Activated T-cell treated with anti-CD3 and anti-CD28 coated beads, Interleukin-2, amount 50 U/mL, for 72 hours (primary cell): ENCODE data around the gene SMAD1. TPM values are rescaled to one million over a fixed set of nuclear protein-coding genes. Genes with fewer than 3 reads are reported as not detected.
A peak's percentile ranks its signal among the peaks of the same experiment; 100 is the strongest.

Experiments
- ATAC-seq, 2 donors: fragments of 150-1000 bp; cut with Tn5 transposase; replicated peaks in 1 of 2; 2 replicates each; pipeline ENCODE4 v1.10.0; 2021; ENCODE audit warnings: moderate library complexity in 2 of 2, mild to moderate bottlenecking in 1 of 2
- DNase-seq, 2 donors: peaks; one replicate each; pipeline ENCODE4 v3.0.0; 2021 to 2022; ENCODE audit warnings: mixed read lengths in 1 of 2
- H3K27ac Mint-ChIP-seq: one replicate; pipeline ENCODE4 v1.8.0; 2022; ENCODE audit warnings: mild to moderate bottlenecking, moderate library complexity, mixed read lengths
- H3K27me3 Mint-ChIP-seq: one replicate; pipeline ENCODE4 v1.8.0; 2022; ENCODE audit warnings: low read depth, mixed read lengths
- H3K36me3 Mint-ChIP-seq, 2 donors: one replicate each; pipeline ENCODE4 v1.8.0; 2022; ENCODE audit warnings: mixed read lengths in 2 of 2, mild to moderate bottlenecking in 1 of 2; ENCODE audit not compliant: insufficient read depth in 2 of 2
- H3K4me1 Mint-ChIP-seq: one replicate; pipeline ENCODE4 v1.8.0; 2022; ENCODE audit warnings: low read depth, mixed read lengths
- H3K4me3 Mint-ChIP-seq, 2 donors: one replicate each; pipeline ENCODE4 v1.8.0; 2022; ENCODE audit warnings: mild to moderate bottlenecking in 2 of 2, mixed read lengths in 2 of 2, moderate library complexity in 2 of 2
- H3K9me3 Mint-ChIP-seq, 2 donors: one replicate each; pipeline ENCODE4 v1.8.0; 2022; ENCODE audit warnings: mixed read lengths in 2 of 2
- total RNA-seq, 2 donors: library from RNA; stranded (reverse); gene quantifications; one replicate each; pipeline ENCODE4 v1.2.3, GENCODE V29; 2022

Gene SMAD1
- total RNA-seq, 2 donors from 2014 or later = 3.1 to 9.1 TPM

DNA sequence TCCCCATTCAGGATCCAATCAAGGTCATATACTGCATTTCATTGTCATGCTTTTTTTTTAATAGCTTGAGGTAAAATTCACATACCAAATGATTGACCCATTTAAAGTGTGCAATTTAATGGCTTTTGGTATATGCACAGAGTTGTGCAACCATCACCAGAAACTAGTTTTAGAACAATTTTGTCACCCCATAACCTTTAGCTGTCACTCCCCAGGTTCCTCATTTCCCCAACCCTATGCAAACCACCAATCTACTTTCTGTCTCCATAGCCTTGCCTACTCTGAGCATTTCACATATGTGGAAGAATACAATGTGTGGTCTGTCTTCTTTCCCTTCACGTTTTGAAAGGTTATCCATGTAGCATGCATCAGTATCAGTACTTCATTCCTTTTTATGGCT is 1.4 kb upstream of the SMAD1 start:
- H3K36me3 Mint-ChIP-seq = peaks cover 5 to 6% of the 10 kb centered on the region in 2 donors
- no peak for ATAC-seq
- H3K27ac Mint-ChIP-seq = peak overlapping the region; percentile 58
- H3K9me3 Mint-ChIP-seq = no peaks in the 10 kb centered on the region
- H3K4me1 Mint-ChIP-seq = peaks cover 6% of the 10 kb centered on the region
- peaks cover 34% of the 10 kb centered on the region for H3K27me3 Mint-ChIP-seq
- H3K4me3 Mint-ChIP-seq = peak overlapping the region; percentile 81 to 96
- no peak for DNase-seq

- Mint-ChIP-seq H3K9me3 (no peaks in the 10 kb centered on the region), H3K27me3 (peaks cover 44% of the 10 kb centered on the region), H3K4me3 (peak overlapping the region; percentile 58 to 81), H3K36me3 (peaks cover 5 to 6% of the 10 kb centered on the region in 2 donors), H3K4me1 (peaks cover 6% of the 10 kb centered on the region), H3K27ac (no peak overlapping the region)
- peak; percentile 41 to 44 for ATAC-seq
- no peak for DNase-seq
These were observed 222 bp downstream of the SMAD1 start for GRCh38 chr4:145481942-145482208.

DNA sequence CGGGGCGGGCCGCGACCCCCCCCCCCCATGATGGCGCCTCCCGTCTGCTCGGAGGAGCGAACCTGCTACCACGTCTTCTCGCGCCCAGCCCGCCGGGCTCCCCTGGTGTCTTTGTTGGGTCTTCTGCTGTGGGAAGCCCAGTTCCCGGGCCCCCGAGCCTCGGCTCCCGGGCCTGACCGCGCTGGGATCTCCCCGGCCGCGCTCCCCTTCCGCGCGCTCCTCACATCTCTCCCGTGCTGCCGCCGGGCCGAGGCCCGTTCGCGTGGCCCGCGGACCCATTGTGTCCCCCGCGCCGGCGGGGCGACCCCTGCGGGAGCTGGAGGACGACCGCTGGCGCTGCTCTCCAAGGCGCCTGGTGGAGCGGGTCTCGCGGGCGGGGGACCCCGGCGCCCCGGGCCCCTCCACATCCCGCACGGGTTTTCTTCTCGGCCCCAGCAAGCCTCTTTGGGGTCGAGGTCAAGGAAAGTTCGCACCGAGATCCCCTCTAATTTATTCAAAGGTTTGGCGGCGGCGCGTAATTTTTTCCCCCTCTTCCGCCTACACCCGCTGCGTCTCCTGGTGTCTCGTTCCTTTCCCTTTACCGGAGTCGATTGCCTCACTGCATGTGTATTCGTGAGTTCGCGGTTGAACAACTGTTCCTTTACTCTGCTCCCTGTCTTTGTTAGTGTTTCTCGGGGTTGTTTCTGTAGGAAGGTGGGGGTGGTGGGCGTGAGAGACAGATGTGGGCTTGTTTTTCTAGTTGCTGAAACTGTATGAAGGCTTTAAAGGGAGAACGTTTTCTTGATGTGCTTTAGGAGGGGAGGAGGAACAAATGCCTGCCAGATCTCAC is 770 bp downstream of the SMAD1 start:
- peaks cover 6% of the 10 kb centered on the region for H3K4me1 Mint-ChIP-seq

GRCh38 chr4:145483514-145483913 is 1.9 kb downstream of the SMAD1 start:
- Mint-ChIP-seq H3K4me1 (peaks cover 6% of the 10 kb centered on the region), H3K36me3 (peaks cover 5 to 6% of the 10 kb centered on the region in 2 donors), H3K27me3 (peaks cover 40% of the 10 kb centered on the region), H3K4me3 (no peak overlapping the region), H3K9me3 (no peaks in the 10 kb centered on the region), H3K27ac (no peak overlapping the region)
- no peak for DNase-seq
- no peak for ATAC-seq

More for the DNA sequence above, 770 bp downstream of the SMAD1 start:
- H3K27me3 Mint-ChIP-seq = peaks cover 41% of the 10 kb centered on the region
- DNase-seq (peak; percentile 66 to 68), ATAC-seq (peak; percentile 64 to 65)
- H3K4me3 Mint-ChIP-seq = no peak overlapping the region
- peak overlapping the region; percentile 20 for H3K27ac Mint-ChIP-seq
- H3K9me3 Mint-ChIP-seq = no peaks in the 10 kb centered on the region
- H3K36me3 Mint-ChIP-seq = peaks cover 5 to 6% of the 10 kb centered on the region in 2 donors

DNA sequence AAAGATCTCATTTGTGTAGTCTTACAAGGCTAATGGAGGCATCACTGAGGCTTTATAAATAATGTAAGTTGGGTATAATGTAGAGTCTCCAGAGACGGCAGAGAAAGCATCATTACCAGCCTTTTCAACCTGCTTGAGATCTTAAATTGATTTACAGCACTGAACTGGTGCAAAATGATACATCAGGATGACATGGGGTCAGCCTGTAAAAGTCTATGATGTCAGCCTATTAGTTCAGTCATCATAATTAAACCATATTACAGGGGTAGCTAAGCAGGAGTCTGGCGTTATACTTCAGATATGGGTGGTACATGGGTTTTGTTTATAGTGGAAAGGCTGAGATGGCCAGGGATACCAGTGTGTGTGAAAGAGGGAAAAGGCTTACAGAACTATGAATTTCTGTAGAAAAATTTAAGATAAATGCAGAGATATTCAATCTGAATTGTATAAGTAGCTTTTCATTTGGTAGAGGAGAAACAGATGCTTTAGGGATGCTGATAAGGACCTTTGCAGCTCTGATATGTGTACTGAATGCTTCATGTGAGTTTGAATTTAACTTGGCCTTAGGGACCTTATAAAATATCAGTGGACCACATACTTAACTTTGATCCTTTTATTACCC is 2.7 kb downstream of the SMAD1 start:
- Mint-ChIP-seq H3K27ac (no peak overlapping the region), H3K4me3 (no peak overlapping the region), H3K27me3 (peaks cover 33% of the 10 kb centered on the region), H3K4me1 (peaks cover 6% of the 10 kb centered on the region), H3K9me3 (no peaks in the 10 kb centered on the region), H3K36me3 (peaks cover under 1 to 5% of the 10 kb centered on the region in 2 donors)
- ATAC-seq = no peak
- DNase-seq = no peak

GRCh38 chr4:145485120-145485519 is 3.5 kb downstream of the SMAD1 start:
- peaks cover 29% of the 10 kb centered on the region for H3K27me3 Mint-ChIP-seq
- no peak overlapping the region for H3K27ac Mint-ChIP-seq
- peaks cover 6% of the 10 kb centered on the region for H3K4me1 Mint-ChIP-seq
- H3K9me3 Mint-ChIP-seq = no peaks in the 10 kb centered on the region
- H3K36me3 Mint-ChIP-seq = peaks cover 0 to 4% of the 10 kb centered on the region in 2 donors
- ATAC-seq (no peak), DNase-seq (no peak)
- H3K4me3 Mint-ChIP-seq = no peak overlapping the region

- ATAC-seq = no peak
These were observed 5.0 kb downstream of the SMAD1 start for GRCh38 chr4:145486603-145487002.

GRCh38 chr4:145487631-145488030 is 6.0 kb downstream of the SMAD1 start:
- Mint-ChIP-seq H3K36me3 (no peaks in the 10 kb centered on the region), H3K4me3 (peak overlapping the region in 1 of 2 donors; percentile 32), H3K27me3 (peaks cover 16% of the 10 kb centered on the region), H3K9me3 (no peaks in the 10 kb centered on the region), H3K27ac (peak overlapping the region; percentile 55), H3K4me1 (no peaks in the 10 kb centered on the region)
- DNase-seq = peak; percentile 20 to 49
- ATAC-seq = peak; percentile 95 to 96

More at GRCh38 chr4:145486603-145487002, 5.0 kb downstream of the SMAD1 start:
- no peak for DNase-seq
- no peak overlapping the region for H3K27ac Mint-ChIP-seq
- H3K27me3 Mint-ChIP-seq = peaks cover 16% of the 10 kb centered on the region
- no peaks in the 10 kb centered on the region for H3K4me1 Mint-ChIP-seq
- no peak overlapping the region for H3K4me3 Mint-ChIP-seq
- no peaks in the 10 kb centered on the region for H3K36me3 Mint-ChIP-seq
- H3K9me3 Mint-ChIP-seq = no peaks in the 10 kb centered on the region

GRCh38 chr4:145488310-145488709 is 6.7 kb downstream of the SMAD1 start:
- no peaks in the 10 kb centered on the region for H3K36me3 Mint-ChIP-seq
- no peaks in the 10 kb centered on the region for H3K9me3 Mint-ChIP-seq
- H3K4me3 Mint-ChIP-seq = no peak overlapping the region
- no peak for DNase-seq
- H3K4me1 Mint-ChIP-seq = no peaks in the 10 kb centered on the region
- no peak for ATAC-seq
- H3K27me3 Mint-ChIP-seq = peaks cover 19% of the 10 kb centered on the region
- H3K27ac Mint-ChIP-seq = no peak overlapping the region

DNA sequence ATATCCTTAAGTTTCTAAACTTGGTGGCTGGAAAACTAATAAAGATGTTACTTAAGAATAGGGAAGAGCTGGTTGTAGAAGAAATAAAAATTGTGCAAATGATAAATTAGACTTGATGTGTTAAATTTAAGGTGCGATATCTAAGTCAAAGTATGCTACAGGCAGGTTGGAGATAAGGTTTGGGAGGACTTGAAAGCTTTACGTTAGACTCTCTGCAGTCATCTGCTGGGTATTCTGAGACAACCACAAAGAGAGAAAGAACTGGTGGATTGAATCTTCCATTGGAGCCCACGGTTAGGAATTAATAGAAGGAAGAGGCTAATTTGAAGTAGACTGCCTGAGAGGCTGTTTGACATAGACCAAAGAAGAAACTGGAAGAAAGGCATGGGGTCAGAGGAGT is 7.9 kb downstream of the SMAD1 start:
- Mint-ChIP-seq H3K9me3 (no peaks in the 10 kb centered on the region), H3K4me1 (no peaks in the 10 kb centered on the region), H3K36me3 (no peaks in the 10 kb centered on the region), H3K27me3 (peaks cover 20% of the 10 kb centered on the region), H3K27ac (no peak overlapping the region), H3K4me3 (no peak overlapping the region)
- DNase-seq (no peak), ATAC-seq (no peak)

GRCh38 chr4:145490361-145490760 is 8.7 kb downstream of the SMAD1 start:
- Mint-ChIP-seq H3K36me3 (no peaks in the 10 kb centered on the region), H3K4me3 (no peak overlapping the region), H3K27ac (no peak overlapping the region), H3K27me3 (peaks cover 28% of the 10 kb centered on the region), H3K9me3 (no peaks in the 10 kb centered on the region), H3K4me1 (no peaks in the 10 kb centered on the region)
- no peak for ATAC-seq
- DNase-seq = no peak

DNA sequence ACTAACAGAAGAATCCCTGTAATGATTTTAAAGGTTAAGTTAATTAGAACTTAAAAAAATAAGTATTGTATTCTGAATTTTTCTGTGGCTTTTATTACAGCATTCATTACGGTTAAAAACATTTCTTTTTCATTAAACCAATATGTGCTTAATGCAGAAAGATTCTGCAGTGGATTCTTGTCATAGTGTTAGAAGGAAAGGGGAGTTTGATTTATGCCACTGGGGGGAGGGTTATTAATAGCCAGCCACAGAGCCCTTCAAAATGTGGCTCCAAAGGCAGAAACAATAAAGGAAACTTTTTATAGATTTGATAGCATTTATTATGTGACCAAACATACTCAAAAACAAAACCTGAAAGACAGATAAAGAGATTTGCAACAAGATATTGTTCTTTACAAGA is 9.1 kb downstream of the SMAD1 start:
- DNase-seq = no peak
- no peaks in the 10 kb centered on the region for H3K4me1 Mint-ChIP-seq
- no peaks in the 10 kb centered on the region for H3K36me3 Mint-ChIP-seq
- H3K9me3 Mint-ChIP-seq = no peaks in the 10 kb centered on the region
- H3K4me3 Mint-ChIP-seq = no peak overlapping the region
- ATAC-seq = no peak
- H3K27me3 Mint-ChIP-seq = peaks cover 25% of the 10 kb centered on the region
- H3K27ac Mint-ChIP-seq = no peak overlapping the region

DNA sequence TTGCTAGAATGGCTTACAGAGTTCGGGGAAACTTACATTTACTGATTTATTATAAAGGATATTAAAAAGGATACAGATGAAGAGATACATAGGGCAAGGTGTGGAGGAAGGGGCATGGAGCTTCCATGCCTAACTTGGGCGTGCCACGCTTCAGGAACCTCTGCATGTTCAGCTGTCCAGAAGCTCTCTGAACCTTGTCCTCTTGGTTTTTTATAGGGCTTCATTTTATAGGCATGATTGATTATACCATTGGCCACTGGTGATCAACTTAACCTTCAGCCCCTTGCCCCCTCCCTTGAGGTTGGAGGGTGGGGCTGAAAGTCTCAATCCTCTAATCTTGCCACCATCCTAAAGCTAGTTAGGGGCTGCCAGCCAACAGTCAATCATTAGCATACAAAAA is 10.7 kb downstream of the SMAD1 start:
- no peak for DNase-seq
- no peaks in the 10 kb centered on the region for H3K36me3 Mint-ChIP-seq
- H3K9me3 Mint-ChIP-seq = no peaks in the 10 kb centered on the region
- peaks cover 12% of the 10 kb centered on the region for H3K27me3 Mint-ChIP-seq
- no peak overlapping the region for H3K27ac Mint-ChIP-seq
- no peaks in the 10 kb centered on the region for H3K4me1 Mint-ChIP-seq
- no peak for ATAC-seq
- H3K4me3 Mint-ChIP-seq = no peak overlapping the region
